ENCODE results near the gene SLC16A10.
"Not testable (repeated sequence)": the region's sequence is repeated elsewhere in the genome, so short reads cannot be mapped to it uniquely, and the experiment has no call there.

Gene SLC16A10

DNA sequence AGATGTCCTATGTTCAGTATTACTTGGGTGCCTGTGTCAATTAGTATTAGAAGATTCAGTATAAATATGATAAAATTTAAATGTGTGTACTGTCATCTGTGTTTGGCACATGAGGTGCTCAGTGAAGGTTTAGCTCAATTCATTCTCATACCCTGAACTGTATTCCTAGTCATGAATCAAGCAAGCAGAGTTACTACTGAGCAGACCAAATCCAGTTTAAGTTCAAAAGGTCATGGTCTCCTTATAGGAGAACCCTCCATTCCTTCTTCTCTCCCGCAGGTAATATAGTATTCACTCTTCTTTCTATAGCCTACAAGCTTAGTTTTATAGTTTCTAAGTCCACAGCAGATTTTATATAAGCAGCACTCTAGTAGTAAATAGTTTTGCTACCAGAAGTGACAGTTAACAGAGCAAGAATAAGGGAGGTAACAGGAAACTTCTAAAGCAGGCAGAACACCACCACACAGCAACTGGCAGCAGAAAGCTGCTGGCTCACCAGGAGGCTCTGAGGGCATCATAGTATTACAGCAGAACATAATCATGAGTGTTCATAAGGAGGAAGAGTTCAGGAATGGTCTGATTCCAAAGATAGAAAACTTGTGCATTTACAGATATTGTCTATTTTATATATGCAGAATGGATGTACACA, 133.2 kb downstream of the SLC16A10 start:
- DNase-seq (ENCODE audit: low spot score), result no peak

DNA sequence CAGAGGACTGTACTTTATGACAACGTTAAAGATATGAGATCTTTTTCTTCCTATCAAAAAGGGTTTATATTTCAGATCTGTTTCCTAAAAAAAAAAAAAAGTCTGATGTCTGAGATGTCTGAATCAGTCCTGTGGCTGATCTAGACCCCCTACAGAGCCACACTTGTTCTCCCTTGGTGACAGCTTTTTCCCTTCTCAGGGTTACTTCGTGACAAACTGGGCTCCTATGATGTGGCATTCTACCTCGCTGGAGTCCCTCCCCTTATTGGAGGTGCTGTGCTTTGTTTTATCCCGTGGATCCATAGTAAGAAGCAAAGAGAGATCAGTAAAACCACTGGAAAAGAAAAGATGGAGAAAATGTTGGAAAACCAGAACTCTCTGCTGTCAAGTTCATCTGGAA, 134.5 kb downstream of the SLC16A10 start:
- DNase-seq (ENCODE audit: low spot score), result no peak

DNA sequence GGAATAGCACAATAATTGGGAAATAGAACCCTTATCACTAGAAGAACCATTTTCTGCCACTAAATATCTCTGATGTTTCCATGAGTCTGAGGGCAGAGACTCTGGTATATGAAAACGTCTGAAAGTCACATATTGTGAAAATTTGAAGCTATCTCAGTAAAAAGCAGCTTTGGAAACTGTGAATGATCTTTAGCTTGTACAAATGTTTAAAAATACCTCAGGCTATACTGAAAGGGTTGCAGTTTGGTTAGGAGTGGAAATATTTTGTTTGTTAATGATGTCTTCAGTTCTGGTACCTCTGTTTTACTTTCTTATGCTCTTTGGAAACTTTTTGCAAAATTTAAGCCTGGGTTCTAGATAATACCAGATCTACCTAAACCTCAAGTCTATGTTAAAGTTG, 135.0 kb downstream of the SLC16A10 start:
- DNase-seq (ENCODE audit: low spot score), result no peak

DNA sequence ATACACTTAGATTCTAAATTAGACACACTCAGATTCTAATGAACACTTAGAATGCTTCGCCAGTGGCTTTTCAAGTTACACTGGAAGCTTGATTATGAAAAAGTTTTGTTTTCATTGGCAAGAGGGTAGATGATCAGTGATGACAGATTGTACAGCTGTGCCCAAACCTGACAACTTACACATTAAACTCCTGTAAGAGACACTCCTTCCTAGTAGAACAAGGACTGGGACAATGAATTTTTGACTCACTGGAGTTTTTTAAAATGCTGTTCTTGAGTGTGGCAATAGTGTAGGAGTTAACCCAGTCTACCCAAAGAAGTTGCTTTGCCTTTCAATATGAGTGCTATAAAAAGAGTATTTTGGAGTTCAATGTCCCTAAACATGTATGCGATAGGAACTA, 140.8 kb downstream of the SLC16A10 start:
- DNase-seq (ENCODE audit: low spot score), result no peak

DNA sequence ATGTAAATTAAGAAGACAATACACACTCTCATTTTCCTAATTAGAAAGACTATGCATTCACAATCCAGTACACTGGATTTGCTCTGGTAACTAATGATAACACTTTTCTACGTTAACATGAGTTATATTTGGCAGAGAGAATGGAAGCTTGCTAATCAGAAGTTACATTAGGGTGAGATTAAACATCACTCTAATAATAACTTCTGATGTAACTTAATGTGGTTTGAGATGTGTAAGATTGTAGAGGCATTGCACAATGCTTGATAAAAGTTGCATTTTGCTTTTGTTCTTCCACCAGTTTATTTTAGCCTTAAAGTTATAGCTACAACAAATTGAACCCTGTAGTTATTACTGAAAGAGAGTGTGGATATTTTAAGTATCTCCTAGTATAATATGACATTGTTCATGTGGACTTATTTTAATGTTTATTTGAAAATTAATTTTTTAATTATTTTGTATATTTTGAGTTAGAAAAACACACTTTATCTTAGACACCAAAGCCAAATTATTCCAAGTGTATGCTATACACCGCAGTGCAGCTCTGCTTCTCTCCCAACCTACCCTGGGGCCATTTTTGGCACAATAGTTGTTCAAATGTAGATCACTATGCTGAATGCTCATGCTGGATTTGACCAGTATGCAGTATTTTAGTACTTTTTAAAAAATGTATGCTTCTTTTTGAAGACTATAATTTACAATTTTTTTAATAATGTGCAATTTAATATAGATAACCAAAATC, 143.2 kb downstream of the SLC16A10 start:
- no peak for DNase-seq (ENCODE audit: low spot score)

DNA sequence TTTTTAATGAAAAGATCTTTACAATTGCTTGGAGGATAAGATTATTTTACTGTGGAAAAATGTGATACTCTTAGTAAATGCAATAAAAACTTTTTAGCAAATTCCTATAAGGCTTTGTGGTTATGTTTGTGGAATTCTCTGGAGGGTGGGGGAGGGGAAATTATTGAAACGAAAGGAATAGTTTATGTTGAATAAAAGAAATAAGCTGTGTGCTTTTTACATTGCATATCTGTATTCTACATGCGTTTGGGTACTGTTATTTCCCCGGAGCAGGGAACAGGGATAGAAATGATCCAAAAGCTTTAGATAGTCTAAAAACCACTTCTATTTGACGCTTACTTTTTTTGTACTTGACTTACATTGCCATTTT, 143.8 kb downstream of the SLC16A10 start:
- DNase-seq (ENCODE audit: low spot score), result no peak

DNA sequence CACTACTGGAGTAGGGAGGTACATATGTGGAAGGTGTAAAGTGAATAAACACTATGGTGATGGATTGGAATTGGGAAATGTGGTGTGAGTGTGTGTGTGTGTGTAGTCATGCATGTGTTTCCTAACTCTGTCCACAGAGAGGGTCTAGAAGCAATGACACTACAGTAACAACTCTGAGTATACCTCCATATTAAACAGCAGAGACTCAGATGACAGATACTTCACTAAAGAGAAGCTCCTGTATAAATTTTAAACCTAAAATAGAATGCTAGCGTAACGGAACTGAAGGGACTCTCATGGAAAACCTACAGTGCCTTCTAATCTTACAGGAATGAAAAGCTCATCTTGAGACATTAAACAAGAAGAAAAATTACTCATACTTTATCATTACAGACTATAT, 150.5 kb downstream of the SLC16A10 start:
- DNase-seq (ENCODE audit: low spot score), result no peak

DNA sequence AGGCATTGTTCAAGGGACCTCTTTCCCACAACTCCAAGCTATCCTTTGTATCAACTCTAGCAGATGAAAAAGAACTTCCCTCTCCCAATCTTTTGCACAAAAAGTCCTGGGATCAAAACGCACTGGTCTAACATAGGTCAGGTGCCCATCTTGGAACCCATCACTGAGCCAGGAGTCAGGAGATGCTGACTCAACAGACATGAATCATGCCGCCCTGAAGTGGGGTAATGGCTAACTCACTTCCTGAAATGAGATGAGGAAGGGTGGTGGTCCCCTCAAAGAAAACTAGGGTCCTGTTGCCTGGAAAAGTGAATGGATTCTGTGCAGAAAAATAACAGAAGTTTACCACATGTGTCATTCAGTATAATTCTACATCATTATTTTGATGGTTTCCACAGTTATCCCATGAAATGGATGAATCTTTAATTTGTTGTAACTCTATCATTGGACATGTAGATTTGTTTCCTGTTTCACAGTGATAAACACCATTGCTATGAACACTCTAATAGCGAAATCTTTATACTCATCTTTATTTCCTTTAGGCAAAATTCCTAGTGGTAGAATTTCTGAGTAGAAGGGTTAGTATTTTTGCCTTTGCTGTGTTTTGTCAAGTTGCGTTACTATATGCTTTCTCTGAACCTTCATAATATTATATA, 151.3 kb downstream of the SLC16A10 start:
- no peak for DNase-seq (ENCODE audit: low spot score)

DNA sequence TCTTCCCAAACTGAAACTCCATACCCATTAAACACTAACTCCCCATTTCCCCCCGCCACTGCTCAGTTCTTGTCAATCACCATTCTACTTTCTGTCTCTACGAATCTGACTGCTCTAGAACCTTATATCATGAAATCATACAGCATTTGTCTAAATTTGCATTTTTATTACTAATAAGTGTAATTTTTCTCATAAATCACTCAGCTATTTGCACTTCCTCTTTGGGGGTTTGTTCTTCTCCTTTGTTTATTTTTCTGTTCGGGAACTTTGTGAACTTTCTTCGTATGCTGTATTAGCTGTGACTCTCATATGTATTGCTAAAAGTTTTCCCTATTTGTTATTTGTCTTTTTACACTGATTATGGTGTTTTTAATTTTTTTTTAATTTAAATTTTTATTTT, 152.2 kb downstream of the SLC16A10 start:
- DNase-seq (ENCODE audit: low spot score), result no peak

DNA sequence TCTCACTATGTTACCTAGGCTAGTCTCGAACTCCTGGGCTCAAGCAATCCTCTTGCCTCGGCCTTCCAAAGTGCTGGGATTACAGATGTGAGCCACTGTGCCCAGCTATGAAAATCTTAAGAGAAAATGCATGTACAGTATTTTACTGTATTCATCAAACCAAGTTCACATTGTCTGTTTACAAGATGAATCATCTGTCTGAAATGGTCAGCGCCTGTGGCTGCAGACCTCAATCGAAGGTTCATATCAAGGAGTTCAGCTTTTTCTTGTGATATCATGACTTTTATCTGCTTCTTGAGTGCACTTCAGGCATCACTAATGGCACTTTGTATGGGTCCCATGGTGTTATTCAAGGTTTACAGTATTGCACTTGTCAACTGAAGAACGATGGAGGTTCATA, 155.1 kb downstream of the SLC16A10 start:
- DNase-seq (ENCODE audit: low spot score), result no peak

DNA sequence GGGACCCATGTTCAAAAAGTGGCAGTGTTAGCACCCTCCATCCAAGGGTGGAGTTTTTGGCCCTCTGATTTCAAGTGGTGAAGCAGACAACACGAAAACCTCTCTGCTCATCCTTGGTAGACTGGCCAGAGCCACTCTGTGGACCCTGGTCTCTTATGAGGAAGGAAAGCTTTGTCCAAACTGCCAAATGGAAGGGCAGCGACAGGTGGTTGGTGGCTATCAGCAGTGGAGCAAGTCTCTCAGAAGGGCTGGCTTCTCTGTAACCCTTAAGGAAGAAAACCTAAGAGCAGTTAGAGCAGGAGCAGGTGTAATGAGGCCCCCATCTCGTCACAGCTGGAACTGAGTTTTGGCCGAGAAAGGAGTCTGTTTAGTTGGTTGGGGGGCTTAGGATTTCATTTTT, 155.8 kb downstream of the SLC16A10 start:
- DNase-seq (ENCODE audit: low spot score), result no peak

DNA sequence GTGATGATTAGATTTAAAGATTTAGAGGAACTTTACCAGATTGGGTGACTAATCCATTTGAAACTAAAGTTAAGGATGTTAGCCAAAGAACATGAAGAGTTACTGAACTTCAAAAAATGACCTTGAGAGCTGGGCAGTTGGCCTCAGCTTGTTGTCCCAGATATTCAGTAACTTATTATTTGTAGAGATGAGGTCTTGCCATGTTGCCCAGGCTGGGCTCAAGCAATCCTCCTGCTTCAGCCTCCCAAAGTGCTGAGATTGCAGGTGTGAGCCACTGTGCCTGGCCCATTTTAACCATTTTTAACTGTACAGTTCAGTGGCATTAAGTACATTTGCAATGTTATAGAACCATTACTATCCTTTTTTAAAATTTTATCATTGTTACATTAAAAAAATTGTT, 161.5 kb downstream of the SLC16A10 start:
- no peak for DNase-seq (ENCODE audit: low spot score)

DNA sequence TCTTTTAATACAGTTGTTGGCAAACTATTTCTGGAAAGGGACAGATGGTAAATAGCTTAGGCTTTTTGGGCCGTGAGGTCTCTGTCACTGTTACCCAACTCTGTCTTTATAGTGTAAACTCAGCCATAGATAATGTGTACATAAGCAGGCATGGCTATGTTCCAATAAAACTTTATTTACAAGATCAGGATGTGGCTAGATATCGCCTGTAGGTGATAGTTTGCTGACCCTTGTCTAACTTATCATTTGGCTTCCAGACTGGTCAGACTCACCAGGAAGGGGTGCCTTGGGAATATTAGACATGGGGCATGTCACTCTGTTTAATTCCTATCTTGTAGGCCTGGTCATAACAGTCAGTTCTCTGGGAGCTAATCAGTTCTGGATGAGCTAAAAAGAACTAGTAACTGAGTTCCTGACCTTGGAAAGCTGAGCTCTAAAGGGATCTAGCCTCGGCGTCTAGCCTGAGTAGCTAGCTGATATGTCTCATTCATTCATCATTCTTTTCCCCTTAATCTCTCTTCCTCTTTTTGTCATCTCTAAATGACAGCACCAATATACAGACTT, 163.6 kb downstream of the SLC16A10 start:
- DNase-seq (ENCODE audit: low spot score), result no peak

DNA sequence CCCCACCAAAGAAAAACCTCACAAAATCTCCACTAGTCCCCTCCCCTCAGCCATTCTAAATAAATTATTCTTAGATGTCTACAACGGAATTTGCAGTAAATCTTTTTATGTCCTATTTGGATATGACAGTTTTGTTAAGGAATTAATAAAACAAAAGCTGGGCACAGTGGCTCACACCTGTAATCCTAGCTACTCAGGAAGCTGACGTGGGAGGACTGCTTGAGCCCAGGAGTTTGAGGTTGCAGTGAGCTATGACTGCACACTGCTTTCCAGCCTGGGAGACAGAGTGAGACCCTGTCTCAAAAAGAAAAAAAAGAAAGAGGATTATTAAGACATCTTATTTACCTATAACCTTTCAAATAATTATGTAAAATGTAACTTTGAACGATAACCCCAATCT, 165.4 kb downstream of the SLC16A10 start:
- no peak for DNase-seq (ENCODE audit: low spot score)

DNA sequence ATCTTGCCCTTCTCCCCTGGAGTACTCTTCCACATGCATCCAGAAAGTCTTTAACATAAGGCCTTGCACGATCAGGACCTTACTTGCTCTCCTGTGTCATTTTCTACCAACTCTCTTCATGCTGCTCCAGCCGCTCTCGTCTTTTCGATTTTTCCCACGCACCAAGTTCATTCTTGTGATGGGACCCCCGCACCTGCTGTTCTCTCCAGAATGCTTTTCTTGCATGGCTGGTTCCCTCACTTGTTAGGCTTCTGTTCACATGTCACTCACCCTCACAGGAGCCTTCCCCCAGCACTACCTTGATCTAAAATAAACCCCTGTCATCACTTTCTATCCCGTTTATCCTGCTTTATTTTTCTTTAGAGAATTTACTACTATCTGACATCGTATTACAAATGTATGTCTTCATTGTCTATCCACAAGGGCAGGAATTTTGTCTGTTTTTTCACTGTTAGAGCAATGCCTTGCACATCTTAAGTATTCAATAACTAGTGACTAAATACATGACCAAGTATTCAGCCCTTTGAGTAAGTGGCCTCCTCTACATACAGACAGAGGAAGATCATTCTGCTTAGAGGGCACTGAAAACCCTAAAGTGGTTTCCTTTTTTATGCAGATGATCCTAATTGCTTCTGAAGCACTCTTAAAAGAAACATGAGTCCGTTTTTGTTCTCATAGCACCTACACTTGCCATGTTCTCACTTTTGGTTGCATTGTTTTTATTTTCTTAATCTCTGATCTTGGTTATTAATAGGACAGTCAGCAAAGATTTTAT, 166.9 kb downstream of the SLC16A10 start:
- no peak for DNase-seq (ENCODE audit: low spot score)

DNA sequence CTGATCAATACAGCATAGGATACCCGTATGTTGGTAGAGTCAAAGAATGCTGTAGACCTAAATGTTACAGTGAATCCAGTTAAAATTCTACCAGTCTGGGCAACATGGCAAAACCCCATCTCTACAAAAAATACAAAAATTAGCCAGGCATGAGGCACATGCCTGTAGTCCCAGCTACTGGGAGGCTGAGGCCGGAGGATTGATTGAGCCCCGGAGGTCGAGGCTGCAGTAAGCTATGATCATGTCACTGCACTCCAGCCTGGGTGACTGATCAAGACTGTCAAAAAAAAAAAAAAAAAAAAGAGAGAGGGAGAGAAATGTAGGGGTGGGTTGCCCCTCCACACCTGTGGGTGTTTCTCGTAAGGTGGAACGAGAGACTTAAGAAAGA, 167.5 kb downstream of the SLC16A10 start:
- DNase-seq (ENCODE audit: low spot score), result no peak

DNA sequence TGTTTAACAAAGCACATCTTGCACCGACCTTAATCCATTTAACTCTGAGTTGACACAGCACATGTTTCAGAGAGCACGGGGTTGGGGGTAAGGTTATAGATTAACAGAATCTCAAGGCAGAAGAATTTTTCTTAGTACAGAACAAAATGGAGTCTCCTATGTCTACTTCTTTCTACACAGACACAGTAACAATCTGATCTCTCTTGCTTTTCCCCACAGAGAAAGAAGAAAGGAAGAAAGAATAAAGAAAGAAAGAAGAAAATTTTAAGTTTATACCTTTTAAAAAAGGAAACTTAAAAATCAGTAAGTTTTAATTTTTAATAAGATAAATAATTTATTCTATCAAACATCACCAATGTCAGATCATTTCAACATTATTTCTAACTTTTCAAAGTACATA, 168.5 kb downstream of the SLC16A10 start:
- not testable (repeated sequence) for DNase-seq (ENCODE audit: low spot score)

DNA sequence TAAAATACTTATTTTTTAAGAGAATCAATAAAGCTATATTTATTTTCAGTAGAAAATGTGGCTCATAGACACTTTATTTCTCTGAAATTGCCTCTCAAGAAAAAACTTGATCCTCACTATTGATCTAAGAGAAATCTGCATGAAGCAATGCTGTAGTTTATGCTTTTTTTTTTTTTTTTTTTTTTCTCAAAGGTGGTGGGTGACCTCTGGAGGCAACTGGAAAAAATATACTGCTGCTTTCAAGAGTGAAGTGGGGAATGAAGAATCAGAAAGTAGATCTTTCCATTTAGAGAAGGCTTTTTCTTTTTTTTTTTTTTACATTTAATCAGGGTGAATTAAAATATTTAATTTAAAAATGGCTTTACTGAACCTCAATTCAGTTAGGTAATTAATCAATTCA, 169.3 kb downstream of the SLC16A10 start:
- DNase-seq (ENCODE audit: low spot score), result no peak

DNA sequence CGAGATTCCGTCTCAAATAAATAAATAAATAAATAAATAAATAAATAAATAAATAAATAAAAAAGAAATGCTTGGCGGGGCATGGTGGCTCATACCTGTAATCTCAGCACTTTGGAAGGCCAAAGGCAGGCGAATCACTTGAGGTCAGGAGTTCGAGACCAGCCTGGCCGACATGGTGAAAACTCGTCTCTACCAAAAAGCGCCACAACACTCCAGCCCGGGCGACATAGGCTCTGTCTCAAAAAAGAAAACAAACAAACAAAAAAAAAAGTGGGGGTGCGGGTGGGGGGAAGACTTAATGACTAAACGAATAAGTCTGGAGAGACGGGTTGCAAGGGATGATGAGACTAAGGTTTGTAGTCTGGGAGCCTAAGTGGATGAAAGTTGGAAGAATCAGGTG, 170.7 kb downstream of the SLC16A10 start:
- DNase-seq (ENCODE audit: low spot score), result no peak

DNA sequence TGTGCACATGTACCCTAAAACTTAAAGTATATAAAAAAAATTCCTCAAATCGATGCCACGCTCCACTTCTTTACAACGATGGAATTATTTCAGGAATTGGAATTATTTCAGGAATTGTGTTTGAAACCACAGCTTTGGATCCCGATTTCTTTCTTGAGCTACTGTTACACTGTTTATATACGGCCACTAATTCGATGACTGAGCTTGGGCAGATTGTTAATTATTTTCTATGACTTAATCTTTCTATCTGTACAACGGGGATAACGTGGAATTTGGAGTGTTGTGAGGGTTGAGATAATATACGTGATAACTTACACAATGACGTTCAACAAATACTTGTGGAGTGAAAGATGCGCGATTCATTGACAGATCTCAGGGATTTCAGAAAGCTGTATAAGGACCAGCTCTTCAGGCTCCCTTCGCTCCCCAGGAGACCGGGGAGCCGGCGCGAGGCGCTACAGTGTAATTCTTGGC, 171.3 kb downstream of the SLC16A10 start:
- DNase-seq (ENCODE audit: low spot score), result no peak

DNA sequence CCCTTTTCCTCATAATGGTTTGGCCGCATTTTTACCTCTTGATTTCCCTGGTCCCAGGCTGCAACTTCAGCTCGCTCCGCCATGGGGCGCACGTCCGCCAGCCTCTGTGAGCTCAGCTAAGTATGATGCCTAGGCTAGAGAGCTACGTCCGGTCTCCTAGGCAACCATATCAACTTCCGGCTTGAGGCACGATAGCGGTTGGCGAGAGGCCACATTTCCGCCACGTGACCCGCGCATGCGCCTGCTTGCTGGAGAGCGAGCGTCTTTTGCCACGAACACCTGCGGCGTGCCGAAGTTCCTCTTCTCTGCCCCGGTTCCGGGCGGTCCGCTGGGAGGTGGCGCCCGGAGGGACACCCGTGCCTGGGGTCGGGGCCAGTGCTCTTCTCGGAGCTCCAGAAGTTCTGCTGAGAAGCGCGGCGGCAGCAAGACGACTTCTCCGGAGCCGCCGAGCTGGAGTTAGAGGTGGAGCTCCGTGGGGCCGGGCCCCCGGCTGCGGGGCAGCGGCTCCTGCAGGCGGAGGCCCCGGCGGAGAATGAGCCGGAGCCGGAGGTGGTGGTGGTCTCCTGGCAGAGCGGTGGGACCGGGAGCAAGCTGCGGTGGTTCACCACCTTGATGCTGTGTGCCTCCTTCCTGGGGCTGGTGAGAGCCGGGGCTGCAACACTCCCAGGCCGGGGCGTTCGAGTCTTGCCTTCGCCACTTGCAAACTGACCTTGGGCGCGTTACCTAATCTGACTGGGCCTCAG, 172.0 kb downstream of the SLC16A10 start:
- DNase-seq (ENCODE audit: low spot score), result peak; percentile 100

Data from hematopoietic multipotent progenitor cell treated with erythropoietin and hydrocortisone succinate and interleukin-3 and kit ligand, for 15 days (in vitro differentiated cells).